ENCODE results near the gene SPINK9. TPM values are rescaled to one million over a fixed set of nuclear protein-coding genes. Genes with fewer than 3 reads are reported as not detected.
A peak's percentile ranks its signal among the peaks of the same experiment; 100 is the strongest.

The SPINK9 gene
- total RNA-seq, 2 donors from 2014 or later = not detected

- 12 to 40% methylated on average over 1 to 6 of the region's 6 CpGs for WGBS, 2 experiments (ENCODE audit: insufficient coverage in 1 of 2, insufficient read length in 1 of 2)
- Histone ChIP-seq H3K27me3 (ENCODE audit: control insufficient read depth, insufficient read depth, low read length, poor library complexity, severe bottlenecking) (no peaks in the 10 kb centered on the region), H3K36me3 (ENCODE audit: control insufficient read depth, insufficient read depth, low read length) (peaks cover 16% of the 10 kb centered on the region), H3K4me1 (ENCODE audit: control insufficient read depth, insufficient read depth, low read length) (no peaks in the 10 kb centered on the region), H3K27ac (ENCODE audit: low read depth, low read length) (peak overlapping the region; percentile 75), H3K9ac (ENCODE audit: extremely low read depth, low read length, poor library complexity, severe bottlenecking) (peak overlapping the region; percentile 97), H3K4me3 (ENCODE audit: low read length) (peak overlapping the region; percentile 95), H3K9me3 (ENCODE audit: control insufficient read depth, low read length) (no peaks in the 10 kb centered on the region)
- DNase-seq = no peak
- peaks cover 16% of the 10 kb centered on the region for H3K36me3 Mint-ChIP-seq (ENCODE audit: low read depth)
- peaks cover 28% of the 10 kb centered on the region for H3K4me1 Mint-ChIP-seq
- peak overlapping the region; percentile 97 for H3K27ac Mint-ChIP-seq
- H3K9me3 Mint-ChIP-seq = no peaks in the 10 kb centered on the region
- peak overlapping the region; percentile 92 for H3K4me3 Mint-ChIP-seq
- no peaks in the 10 kb centered on the region for H3K27me3 Mint-ChIP-seq (ENCODE audit: insufficient read depth)
- TF ChIP-seq, protein P1, sequence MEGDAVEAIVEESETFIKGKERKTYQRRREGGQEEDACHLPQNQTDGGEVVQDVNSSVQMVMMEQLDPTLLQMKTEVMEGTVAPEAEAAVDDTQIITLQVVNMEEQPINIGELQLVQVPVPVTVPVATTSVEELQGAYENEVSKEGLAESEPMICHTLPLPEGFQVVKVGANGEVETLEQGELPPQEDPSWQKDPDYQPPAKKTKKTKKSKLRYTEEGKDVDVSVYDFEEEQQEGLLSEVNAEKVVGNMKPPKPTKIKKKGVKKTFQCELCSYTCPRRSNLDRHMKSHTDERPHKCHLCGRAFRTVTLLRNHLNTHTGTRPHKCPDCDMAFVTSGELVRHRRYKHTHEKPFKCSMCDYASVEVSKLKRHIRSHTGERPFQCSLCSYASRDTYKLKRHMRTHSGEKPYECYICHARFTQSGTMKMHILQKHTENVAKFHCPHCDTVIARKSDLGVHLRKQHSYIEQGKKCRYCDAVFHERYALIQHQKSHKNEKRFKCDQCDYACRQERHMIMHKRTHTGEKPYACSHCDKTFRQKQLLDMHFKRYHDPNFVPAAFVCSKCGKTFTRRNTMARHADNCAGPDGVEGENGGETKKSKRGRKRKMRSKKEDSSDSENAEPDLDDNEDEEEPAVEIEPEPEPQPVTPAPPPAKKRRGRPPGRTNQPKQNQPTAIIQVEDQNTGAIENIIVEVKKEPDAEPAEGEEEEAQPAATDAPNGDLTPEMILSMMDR (conservative IDR thresholded peaks at IDR 0.05) = no peak
These were observed 49.0 kb downstream of the SPINK9 start for GRCh38 chr5:148384380-148384737.

DNA sequence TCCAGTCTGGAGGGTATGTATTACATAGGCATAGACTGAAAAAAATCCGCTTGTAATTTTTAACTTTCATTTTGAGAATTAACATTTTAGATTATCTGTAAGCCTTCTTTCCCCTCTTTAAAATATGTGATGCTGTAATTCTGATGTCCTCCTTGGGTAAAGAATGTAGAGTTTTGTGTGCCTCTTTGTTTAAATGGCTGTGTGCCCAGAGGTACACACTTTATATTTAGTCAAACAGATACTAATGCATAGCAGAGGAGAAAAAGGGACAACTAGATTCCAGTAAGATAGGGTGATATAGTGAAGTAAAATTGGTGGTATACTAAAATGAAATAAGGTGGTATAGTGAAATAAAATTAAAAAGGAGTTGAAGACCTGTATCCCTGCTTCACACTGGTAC lies 49.7 kb downstream of the SPINK9 start:
- H3K27ac Mint-ChIP-seq = peak overlapping the region; percentile 97
- WGBS, 2 experiments (ENCODE audit: insufficient coverage in 1 of 2, insufficient read length in 1 of 2) = no CpG with 5 or more reads among the region's 1 CpG
- Histone ChIP-seq H3K9ac (ENCODE audit: extremely low read depth, low read length, poor library complexity, severe bottlenecking) (peak overlapping the region; percentile 97), H3K27me3 (ENCODE audit: control insufficient read depth, insufficient read depth, low read length, poor library complexity, severe bottlenecking) (no peaks in the 10 kb centered on the region), H3K27ac (ENCODE audit: low read depth, low read length) (no peak overlapping the region), H3K36me3 (ENCODE audit: control insufficient read depth, insufficient read depth, low read length) (peaks cover 16% of the 10 kb centered on the region), H3K9me3 (ENCODE audit: control insufficient read depth, low read length) (no peaks in the 10 kb centered on the region), H3K4me3 (ENCODE audit: low read length) (peak overlapping the region; percentile 95), H3K4me1 (ENCODE audit: control insufficient read depth, insufficient read depth, low read length) (no peaks in the 10 kb centered on the region)
- no peak for DNase-seq
- peaks cover 16% of the 10 kb centered on the region for H3K36me3 Mint-ChIP-seq (ENCODE audit: low read depth)
- TF ChIP-seq, protein P1 (conservative IDR thresholded peaks at IDR 0.05) = no peak
- no peaks in the 10 kb centered on the region for H3K27me3 Mint-ChIP-seq (ENCODE audit: insufficient read depth)
- peak overlapping the region; percentile 92 for H3K4me3 Mint-ChIP-seq
- H3K9me3 Mint-ChIP-seq = no peaks in the 10 kb centered on the region
- peaks cover 28% of the 10 kb centered on the region for H3K4me1 Mint-ChIP-seq

- peak overlapping the region; percentile 95 for H3K4me3 ChIP-seq (ENCODE audit: low read length)
- no peak overlapping the region for H3K27ac ChIP-seq (ENCODE audit: low read depth, low read length)
- Mint-ChIP-seq H3K4me3 (no peak overlapping the region), H3K27me3 (ENCODE audit: insufficient read depth) (no peaks in the 10 kb centered on the region), H3K27ac (peak overlapping the region; percentile 45), H3K9me3 (no peaks in the 10 kb centered on the region), H3K4me1 (peaks cover 36% of the 10 kb centered on the region), H3K36me3 (ENCODE audit: low read depth) (peaks cover 16% of the 10 kb centered on the region)
- WGBS, 2 experiments (ENCODE audit: insufficient coverage in 1 of 2, insufficient read length in 1 of 2) = 90 to 93% methylated on average over 1 of the region's 1 CpG
- TF ChIP-seq, protein P1 (conservative IDR thresholded peaks at IDR 0.05) = no peak
- H3K36me3 ChIP-seq (ENCODE audit: control insufficient read depth, insufficient read depth, low read length) = peaks cover 16% of the 10 kb centered on the region
- no peak for DNase-seq
- H3K4me1 ChIP-seq (ENCODE audit: control insufficient read depth, insufficient read depth, low read length) = peaks cover 2% of the 10 kb centered on the region
- H3K9ac ChIP-seq (ENCODE audit: extremely low read depth, low read length, poor library complexity, severe bottlenecking) = no peak overlapping the region
- H3K27me3 ChIP-seq (ENCODE audit: control insufficient read depth, insufficient read depth, low read length, poor library complexity, severe bottlenecking) = no peaks in the 10 kb centered on the region
- no peaks in the 10 kb centered on the region for H3K9me3 ChIP-seq (ENCODE audit: control insufficient read depth, low read length)
These were observed 50.7 kb downstream of the SPINK9 start for GRCh38 chr5:148386041-148386440.

All from endodermal cell (in vitro differentiated cells).